RKO (cell line): Measurements from ENCODE around the gene ZNF610.
"Not testable (repeated sequence)": the region's sequence is repeated elsewhere in the genome, so short reads cannot be mapped to it uniquely, and the experiment has no call there.

Experiments
- DNase-seq: peaks from one replicate; pipeline ENCODE4 v3.0.0-alpha.2; 2016; ENCODE audit warnings: low spot score

ZNF610 gene

GRCh38 chr19:52336117-52336790, at the start of gene ZNF610:
Gene ZNF610, plus strand, starts transcription at chr19:52336243. Its CDS starts 12,930 bp downstream, at chr19:52349173.
- no peak for DNase-seq

DNA sequence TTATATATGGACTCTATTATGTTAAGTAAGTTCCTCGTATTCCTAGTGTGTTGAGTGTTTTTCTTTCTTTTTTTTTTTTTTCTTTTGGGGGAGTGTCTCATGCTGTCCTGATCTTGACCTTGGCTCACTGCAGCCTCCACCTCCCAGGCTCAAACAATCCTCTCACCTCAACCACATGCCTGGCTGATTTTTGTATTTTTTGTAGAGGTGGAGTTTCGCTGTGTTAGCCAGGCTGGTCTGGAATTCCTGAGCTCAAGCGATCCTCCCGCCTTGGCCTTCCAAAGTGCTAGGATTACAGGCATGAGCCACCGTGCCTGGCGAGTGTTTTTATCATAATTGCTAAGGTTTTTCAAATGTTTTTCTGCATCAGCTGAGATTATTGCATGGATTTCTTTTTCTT, 49.8 kb upstream of the ZNF610 start:
- no peak for DNase-seq

DNA sequence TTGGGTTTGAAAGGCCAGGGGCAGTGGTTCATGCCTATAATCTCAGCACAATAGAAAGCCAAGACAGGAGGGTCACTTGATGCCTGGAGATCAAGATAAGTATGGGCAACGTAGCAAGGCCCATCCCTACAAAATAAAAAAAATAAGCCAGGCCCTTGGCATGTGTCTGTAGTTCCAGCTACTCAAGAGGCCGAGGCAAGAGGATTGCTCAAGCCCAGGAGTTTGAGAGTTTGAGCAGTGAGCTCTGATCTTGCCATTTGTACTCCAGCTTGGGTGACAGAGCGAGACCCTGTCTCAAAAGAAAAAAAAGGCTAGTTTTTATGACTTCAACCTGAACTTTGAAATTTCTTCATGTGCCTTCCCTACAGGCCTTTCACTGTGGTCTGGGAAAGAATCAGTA, 44.3 kb upstream of the ZNF610 start:
- DNase-seq = no peak

- DNase-seq = not testable (repeated sequence)
These were observed 43.1 kb upstream of the ZNF610 start for GRCh38 chr19:52292946-52293345.

- DNase-seq = no peak
These were observed 39.7 kb upstream of the ZNF610 start for GRCh38 chr19:52296400-52296772.

DNA sequence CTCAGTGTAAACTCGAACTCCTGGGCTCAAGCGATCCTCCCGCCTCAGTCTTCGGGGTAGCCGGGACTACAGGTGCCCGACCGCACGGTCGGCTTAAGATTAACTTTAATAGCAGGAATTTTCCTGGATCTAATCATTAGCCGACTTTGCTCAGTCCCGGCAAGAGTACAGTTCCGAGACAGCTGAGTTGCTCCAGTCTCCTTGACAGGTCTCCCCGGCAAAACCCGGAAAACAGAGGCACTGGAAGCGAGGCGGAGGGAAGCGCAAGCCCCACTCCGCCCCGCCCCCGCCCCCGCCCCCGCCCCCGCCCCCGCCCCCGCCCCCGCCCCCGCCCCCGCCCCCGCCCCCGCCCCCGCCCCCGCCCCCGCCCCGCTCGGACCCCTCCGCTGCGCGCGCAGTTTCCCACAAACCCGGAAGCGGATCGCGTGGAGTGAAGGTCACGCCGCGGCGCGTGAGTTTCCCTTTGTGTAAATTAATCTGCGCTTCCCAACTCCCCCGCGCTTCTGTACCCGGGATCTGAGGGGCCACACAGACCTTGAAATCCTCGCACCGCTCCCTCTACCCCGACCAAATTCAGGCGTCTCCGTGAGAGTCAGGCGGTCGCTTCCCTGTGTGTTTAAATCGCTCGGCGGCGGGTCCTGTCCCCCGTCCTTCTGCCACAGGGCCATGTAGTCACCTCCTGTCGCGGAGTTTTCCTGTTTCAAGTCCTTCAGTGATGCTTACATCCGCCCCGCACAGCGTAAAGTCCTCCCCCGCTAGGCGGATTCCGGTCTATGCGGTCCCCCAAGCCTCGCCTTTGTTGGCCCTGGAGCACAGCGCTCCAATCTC, 39.1 kb upstream of the ZNF610 start, which contains the start of gene ZNF480:
Gene ZNF480, plus strand, starts transcription at position 397 of the 828 bp plus-strand sequence. CDS start 3,244 bp downstream, outside the sequence.
- DNase-seq = peak; percentile 58

GRCh38 chr19:52297601-52298364, 38.3 kb upstream of the ZNF610 start:
- peak; percentile 3 for DNase-seq

DNA sequence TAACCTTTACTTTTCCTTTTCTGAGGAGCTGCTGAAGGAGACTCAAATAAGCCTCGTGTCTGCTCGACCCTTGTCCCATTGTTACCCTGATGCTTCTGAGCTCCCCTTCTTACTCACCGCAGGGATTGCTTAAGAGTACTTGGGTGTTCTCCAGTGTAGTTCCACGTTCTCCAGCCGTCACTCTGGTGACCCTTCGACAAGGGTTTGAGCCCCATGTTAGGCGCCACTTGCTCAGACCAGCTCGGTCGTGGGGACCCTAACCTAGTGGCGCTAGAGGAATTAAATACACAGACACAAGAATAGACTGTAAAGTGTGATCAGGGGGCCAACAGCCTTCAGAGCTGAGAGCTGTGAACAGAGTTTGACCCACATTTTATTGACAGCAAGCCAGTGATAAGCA, 28.8 kb upstream of the ZNF610 start:
- no peak for DNase-seq

GRCh38 chr19:52322429-52322828, 13.6 kb upstream of the ZNF610 start:
- DNase-seq = no peak

- no peak for DNase-seq
These were observed 4.3 kb upstream of the ZNF610 start for GRCh38 chr19:52331757-52332156.

GRCh38 chr19:52335768-52336116, 301 bp upstream of the ZNF610 start:
- no peak for DNase-seq

DNA sequence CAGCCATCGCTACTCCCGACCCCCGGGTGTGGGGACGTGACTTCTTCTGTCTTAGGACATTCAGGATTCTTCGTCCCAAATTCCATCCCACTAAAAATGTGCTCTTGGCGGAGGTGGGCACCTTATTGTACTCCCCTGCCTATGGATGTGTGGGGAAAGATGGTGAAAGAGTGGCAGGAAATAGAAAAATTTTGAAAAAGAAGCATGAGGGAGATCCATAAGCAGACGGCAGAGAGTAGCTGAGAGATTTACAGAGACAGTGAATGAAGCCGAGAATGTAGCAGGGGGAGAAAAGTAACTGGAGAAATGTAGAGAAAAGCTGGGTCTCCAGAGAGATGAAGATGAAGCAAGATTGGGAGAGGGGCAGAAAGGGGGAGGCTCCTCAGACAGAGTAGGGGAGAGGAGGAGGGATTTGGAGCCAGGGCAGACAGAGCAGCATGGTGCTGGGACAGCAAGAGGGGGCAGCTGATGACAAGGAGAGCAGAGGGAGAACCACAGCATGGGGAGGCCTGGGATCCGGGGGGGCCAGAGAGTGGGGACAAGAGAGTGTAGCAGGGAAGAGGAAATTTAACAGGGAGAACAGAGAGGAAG, 843 bp downstream of the ZNF610 start:
- DNase-seq = no peak

DNA sequence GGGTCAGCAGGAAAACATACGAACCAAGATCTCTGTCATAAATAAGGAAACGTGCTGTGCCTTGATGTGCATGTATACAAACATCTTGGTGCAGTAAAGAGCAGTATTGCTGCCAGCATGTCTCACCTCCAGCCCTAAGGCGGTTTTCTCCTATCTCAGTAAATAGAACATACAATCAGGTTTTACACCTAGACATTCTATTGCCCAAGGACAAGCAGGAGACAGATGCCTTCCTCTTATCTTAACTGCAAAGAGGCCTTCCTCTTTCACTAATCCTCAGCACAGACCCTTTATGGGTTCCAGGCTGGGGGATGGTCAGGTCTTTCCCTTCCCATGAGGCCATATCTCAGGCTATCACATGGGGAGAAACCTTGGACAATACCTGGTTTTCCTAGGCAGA, 3.0 kb downstream of the ZNF610 start:
- DNase-seq = not testable (repeated sequence)

DNA sequence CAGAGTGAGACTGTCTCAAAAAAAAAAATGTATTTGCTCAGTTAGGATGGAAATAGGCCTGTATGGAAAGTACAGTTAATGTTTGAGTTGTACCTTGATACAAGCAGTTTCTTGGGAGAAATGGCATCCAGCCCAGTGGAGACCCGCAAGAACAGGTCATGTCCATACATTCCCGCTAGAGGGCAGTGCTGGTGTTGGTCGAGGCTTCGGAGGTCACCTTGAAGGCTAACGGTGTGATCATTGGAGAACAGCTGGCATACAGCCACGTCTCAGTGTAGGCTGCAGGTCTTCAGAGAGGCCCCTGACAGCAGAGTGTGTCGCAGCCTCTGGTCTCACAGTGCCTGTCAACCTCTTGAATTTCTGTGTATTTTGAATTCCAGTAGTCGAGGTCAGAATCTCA, 7.5 kb downstream of the ZNF610 start:
- peak; percentile 75 for DNase-seq

- peak; percentile 26 for DNase-seq
These were observed 9.1 kb downstream of the ZNF610 start for GRCh38 chr19:52345162-52345561.

DNA sequence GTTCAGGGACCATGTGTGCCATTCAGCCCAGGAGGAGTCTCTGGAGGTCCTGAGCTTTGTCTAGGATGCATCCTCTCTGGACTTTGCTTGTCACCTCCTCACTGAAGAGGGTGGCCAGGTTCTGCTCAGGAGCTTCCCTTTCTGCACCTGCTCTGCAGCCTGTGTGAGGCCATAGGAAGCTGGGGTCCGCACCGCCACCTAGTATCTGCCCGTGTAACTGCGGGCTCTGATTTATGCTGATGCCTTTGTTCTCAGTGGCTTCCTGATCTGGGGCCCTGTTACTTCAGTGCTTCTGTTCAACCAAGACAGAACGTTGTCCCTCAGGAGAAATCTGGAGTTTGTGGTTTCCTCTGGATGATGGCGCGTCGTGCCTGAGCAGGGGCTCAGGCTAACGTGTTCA, 15.5 kb downstream of the ZNF610 start:
- DNase-seq = peak; percentile 40

- DNase-seq = no peak
These were observed 30.4 kb downstream of the ZNF610 start for GRCh38 chr19:52366414-52366824.

- DNase-seq = no peak
These were observed 33.7 kb downstream of the ZNF610 start, which contains the start of gene ZNF880 for GRCh38 chr19:52369559-52370340. Gene ZNF880, plus strand, starts transcription at chr19:52369923. Its CDS starts 43 bp downstream, at chr19:52369966.

DNA sequence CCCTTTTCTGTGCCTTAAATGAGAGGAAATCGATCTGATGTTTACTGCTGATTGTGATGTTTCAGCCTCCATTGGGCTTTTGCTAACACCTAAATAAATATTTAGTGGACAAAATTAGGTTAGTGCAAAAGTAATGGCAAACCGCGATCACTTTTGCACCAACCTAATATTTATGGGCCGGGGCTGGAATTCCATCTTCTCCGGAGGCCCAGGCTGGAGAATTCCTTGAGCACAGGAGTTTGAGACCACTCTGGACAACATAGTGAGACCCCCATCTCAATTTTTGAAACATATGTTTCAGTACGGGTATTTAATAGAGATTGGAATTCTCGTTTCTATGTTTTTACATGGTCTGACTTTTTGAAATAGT, 34.3 kb downstream of the ZNF610 start:
- DNase-seq = no peak

DNA sequence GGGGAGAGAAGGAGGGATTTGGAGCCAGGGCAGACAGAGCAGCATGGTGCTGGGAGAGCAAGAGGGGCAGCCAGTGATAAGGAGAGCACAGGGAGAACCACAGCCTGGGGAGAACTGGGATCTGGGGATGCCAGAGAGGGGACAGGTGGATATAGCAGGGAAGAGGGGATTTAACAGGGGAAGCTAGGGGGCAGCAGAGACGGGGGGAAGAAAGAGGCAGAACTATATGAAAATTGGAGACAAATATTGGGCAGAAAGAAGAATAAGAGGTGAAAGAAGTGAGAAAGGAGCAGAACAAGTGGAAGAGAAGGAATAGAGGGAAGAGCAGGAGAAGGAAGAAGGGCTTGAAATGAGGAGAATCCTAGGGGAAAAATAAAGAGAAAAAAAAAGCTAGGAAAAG, 55.1 kb downstream of the ZNF610 start:
- peak; percentile 6 for DNase-seq

DNA sequence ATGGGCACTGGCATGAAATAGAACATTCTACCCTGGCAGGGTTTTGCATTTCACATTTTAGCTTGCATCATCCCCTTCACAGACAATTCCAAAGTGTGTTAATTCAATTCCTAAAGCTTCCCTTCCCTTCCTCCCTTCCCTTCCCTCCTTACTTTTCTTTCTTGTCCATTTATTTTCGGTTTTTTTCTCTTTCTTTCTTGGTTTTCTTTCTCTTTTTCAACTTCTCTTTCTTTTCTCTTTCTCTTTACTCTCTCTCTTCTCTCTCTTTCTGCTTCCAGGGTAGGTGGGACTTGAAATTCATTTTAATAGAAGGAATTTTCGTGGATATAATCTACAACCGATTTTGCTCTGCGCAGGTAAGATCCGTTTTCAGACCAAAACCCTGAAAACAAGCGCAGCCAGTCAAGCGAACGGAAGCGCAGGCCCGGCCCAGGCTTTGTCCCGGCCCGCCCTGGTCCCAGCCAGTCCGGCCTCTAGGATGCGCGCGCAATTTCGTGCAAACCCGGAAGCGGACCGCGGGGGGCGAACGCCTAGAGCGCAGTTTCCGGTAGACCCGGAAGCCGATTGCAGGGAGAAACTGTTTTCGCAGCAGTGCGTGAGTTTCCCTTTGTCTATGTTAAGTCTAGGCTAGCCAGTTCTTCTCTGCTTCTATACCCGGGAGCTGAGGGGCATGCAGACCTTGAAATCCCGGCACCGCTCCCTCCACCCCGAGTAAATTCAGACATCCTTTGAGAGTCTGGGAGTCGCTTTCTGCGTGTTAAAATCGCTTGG, 61.5 kb downstream of the ZNF610 start, which contains the start of gene ZNF528:
Gene ZNF528, plus strand, starts transcription at position 540 of the 771 bp plus-strand sequence. CDS start 4,165 bp downstream, outside the sequence.
- DNase-seq = no peak
